ENCODE results near the gene GAGE10. TPM values are rescaled to one million over a fixed set of nuclear protein-coding genes. Genes with fewer than 3 reads are reported as not detected.
A peak's percentile ranks its signal among the peaks of the same experiment; 100 is the strongest.

The GAGE10 gene
- total and polyA plus RNA-seq, 9 of the 15 experiments (the other 6 are each of a cell fraction or from before 2014, with no cell fraction given), result 0.80 to 3.1 (median 0.96) TPM; not detected in 4

DNA sequence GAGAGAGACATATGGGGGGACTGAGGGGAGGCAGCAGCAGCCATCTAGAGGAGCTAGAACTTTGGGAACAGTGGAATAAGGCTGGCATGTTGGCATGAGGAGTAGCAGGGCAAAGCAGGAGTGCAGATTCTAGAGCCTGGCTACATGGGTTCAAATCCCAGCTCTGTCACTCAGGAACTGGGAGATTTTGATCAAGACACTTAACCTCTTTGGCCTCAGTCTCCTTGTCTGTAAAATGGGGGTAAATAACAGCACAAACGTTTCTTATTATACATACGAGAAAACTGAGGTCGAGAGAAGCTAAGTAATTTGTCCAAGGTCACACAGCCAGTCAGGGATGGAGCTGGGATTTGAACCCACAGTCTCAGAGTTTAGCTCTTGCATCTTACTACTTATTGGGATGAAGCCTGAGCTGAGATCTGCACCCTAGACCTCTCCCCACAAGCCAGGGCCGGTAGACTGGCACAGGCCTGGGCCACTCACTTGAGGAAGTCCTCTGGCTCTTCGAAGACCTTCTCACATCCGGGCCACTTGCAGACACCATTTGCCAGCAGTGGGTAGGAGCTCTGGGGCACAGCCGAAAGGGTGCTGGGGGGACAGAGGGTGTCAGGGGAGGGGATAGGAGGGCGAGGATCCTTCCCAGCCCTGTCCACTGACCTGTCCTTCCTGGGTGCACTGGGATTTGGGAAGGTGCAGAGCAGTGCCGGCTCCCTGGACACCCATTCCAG is 47.0 kb upstream of the GAGE10 start:
- WGBS (ENCODE audit: insufficient coverage, low coverage, missing lambda C conversion rate), result 27% methylated on average over 5 of the region's 9 CpGs
- intact Hi-C loops (cut with micrococcal nuclease), result no loop called here
- no TSS peak for BruUV-seq (replicated peaks)

DNA sequence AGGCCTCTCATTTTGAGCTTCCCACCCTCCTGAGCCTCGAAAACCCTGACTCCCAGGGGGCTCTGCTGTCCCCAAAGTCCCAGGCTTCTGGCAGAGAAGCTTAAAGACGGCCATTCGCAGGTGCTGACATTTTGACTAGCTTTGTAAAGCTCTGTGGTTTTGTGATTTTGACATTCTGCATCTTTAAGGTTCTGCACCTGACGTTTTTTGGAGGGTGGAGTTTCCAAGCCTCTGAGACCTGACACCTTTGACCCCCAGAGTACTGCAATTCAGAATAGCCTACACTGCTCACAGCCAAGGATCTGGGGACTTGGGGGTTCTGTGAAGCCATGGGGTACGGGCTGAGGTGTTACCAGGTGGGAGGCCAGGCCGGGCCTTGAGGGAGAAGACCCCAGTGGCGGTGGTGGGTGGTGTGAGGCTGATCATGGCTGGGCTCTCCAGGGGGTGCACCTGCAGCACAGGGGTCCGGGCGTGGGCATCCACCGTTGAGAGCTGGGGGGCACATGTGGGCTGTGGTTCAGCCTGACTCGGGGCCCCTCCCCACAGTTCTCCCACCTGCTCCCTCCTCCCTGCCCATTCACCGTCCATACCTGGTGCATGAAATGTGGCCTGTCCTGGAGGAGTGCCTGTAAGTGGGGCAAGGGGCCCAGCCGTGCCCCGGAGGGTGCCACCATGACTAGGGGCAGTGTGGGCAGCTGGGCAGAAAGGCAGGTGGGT is 46.2 kb upstream of the GAGE10 start:
- Histone ChIP-seq H3K27ac (ENCODE audit: extremely low read depth, low read depth, low read length) (no peak overlapping the region), H2AFZ (ENCODE audit: low read depth, low read length) (no peak overlapping the region), H3K4me3 (no peak overlapping the region), H3K9me3 (replicated peaks; ENCODE audit: control insufficient read depth, insufficient read depth, low read depth, low read length) (no peaks in the 10 kb centered on the region), H3K9ac (ENCODE audit: insufficient read depth in 1 of 2, low read depth in 2 of 2, low read length in 2 of 2) (no peak overlapping the region), H3K9me1 (ENCODE audit: control insufficient read depth, insufficient read depth, low read length) (no peaks in the 10 kb centered on the region), H3K4me2 (ENCODE audit: insufficient read depth, low read length) (no peak overlapping the region), H3K4me1 (replicated peaks in 1 of 2; ENCODE audit: control insufficient read depth in 2 of 2, insufficient read depth in 2 of 2, low read length in 2 of 2) (peaks cover 0 to 14% of the 10 kb centered on the region in 2 experiments; a peak in 3 of 5 replicates), H3K79me2 (ENCODE audit: control insufficient read depth, insufficient read depth, low read length) (no peaks in the 10 kb centered on the region), H3K27me3 (ENCODE audit: control insufficient read depth in 2 of 2, insufficient read depth in 2 of 2, low read length in 2 of 2) (no peaks in the 10 kb centered on the region), H3K36me3 (ENCODE audit: control insufficient read depth, insufficient read depth, low read length) (no peaks in the 10 kb centered on the region), H4K20me1 (replicated peaks; ENCODE audit: control insufficient read depth, insufficient read depth, low read length) (no peaks in the 10 kb centered on the region)
- DNase-seq (ENCODE audit: extremely low read depth in 1 of 4, low spot score in 3 of 4) (no peak), FAIRE-seq (no peak), ATAC-seq (0 out of 3 replicates have a peak, but pooled peaks have one; percentile 14)
- intact Hi-C loops (cut with micrococcal nuclease) (no loop called here), in situ Hi-C loops (cut with MboI) (no loop called here)
- 51% methylated on average over 11 of the region's 14 CpGs for WGBS (ENCODE audit: insufficient coverage, low coverage, missing lambda C conversion rate)
- CTCF ChIA-PET (ENCODE audit: low intra/inter-chr PET ratio), result no interaction called here
- BruUV-seq (replicated peaks), result no TSS peak
- TF ChIP-seq POLR2G (IDR thresholded peaks at IDR 0.05; ENCODE audit: low read depth, low read length), result peak; percentile 48; the same call in 1 of the 2 replicates
- TF ChIP-seq, protein P1, sequence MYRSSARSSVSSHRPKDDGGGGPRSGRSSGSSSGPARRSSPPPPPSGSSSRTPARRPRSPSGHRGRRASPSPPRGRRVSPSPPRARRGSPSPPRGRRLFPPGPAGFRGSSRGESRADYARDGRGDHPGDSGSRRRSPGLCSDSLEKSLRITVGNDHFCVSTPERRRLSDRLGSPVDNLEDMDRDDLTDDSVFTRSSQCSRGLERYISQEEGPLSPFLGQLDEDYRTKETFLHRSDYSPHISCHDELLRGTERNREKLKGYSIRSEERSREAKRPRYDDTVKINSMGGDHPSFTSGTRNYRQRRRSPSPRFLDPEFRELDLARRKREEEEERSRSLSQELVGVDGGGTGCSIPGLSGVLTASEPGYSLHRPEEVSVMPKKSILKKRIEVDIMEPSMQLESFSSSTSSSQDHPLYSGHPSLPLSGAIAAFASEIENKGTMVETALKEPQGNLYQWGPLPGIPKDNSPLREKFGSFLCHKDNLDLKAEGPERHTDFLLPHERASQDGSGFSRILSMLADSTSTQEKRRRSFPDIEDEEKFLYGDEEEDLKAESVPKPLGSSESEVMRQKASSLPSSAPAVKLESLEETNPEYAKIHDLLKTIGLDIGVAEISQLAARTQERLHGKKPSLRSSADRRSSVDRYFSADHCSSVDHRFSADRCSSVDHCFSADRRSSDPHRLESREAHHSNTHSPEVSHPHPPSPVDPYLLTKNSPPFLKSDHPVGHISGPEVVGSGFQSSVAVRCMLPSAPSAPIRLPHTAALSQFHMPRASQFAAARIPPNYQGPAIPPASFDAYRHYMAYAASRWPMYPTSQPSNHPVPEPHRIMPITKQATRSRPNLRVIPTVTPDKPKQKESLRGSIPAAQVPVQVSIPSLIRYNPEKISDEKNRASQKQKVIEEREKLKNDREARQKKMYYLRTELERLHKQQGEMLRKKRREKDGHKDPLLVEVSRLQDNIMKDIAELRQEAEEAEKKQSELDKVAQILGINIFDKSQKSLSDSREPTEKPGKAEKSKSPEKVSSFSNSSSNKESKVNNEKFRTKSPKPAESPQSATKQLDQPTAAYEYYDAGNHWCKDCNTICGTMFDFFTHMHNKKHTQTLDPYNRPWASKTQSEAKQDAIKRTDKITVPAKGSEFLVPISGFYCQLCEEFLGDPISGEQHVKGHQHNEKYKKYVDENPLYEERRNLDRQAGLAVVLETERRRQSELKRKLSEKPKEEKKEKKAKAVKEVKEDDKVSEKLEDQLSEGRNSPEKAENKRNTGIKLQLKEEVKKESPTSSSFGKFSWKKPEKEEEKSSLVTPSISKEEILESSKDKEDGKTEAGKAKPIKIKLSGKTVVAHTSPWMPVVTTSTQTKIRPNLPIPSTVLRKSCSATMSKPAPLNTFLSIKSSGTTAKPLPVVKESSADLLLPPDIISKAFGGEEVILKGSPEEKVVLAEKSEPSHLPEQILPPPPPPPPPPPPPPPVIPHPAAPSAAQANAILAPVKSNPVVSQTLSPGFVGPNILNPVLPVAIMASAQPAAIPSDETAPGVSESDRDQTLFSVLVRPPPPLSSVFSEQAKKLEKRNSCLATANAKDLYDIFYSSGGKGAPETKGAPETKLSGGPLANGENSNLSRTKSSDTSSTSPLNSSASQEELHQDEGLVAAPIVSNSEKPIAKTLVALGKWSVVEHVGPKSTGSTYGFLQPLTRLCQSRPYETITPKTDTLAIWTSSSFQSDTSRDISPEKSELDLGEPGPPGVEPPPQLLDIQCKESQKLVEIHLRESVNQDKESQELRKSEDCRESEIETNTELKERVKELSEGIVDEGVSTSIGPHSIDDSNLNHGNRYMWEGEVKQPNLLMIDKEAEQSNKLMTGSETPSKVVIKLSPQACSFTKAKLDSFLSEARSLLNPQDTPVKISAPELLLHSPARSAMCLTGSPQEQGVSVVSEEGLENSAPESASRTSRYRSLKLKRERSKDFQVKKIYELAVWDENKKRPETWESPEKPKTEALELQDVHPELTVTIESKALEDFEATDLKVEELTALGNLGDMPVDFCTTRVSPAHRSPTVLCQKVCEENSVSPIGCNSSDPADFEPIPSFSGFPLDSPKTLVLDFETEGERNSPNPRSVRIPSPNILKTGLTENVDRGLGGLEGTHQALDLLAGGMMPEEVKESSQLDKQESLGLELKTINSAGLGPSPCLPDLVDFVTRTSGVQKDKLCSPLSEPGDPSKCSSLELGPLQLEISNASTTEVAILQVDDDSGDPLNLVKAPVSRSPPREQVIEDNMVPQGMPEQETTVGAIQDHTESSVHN (IDR thresholded peaks at IDR 0.05; ENCODE audit: borderline replicate concordance in 1 of 2, low read depth in 1 of 2), result no peak
- POLR2A ChIA-PET, result interaction anchor here (0.6 to 1.5 kb wide), 4 partner anchors 8 to 630 kb away, joined by 3 to 5 read pairs (median 4); no protein-coding TSS in a partner anchor

More for the DNA sequence above, 47.0 kb upstream of the GAGE10 start:
- CTCF ChIA-PET (ENCODE audit: low intra/inter-chr PET ratio), result no interaction called here
- in situ Hi-C loops (cut with MboI), result no loop called here
- no peak for FAIRE-seq
- no peaks in the 10 kb centered on the region for H3K79me2 ChIP-seq (ENCODE audit: control insufficient read depth, insufficient read depth, low read length)
- H3K9me3 ChIP-seq (replicated peaks; ENCODE audit: control insufficient read depth, insufficient read depth, low read depth, low read length), result no peaks in the 10 kb centered on the region
- POLR2A ChIA-PET, result interaction anchor here (0.6 to 1.5 kb wide), 3 partner anchors 11 to 629 kb away, joined by 3 to 5 read pairs (median 4); no protein-coding TSS in a partner anchor
- H4K20me1 ChIP-seq (replicated peaks; ENCODE audit: control insufficient read depth, insufficient read depth, low read length), result no peaks in the 10 kb centered on the region
- TF ChIP-seq NELFE (IDR thresholded peaks at IDR 0.05; ENCODE audit: insufficient read depth, insufficient read length), result no peak
- peak; percentile 52; the same call in 1 of the 2 replicates for TF ChIP-seq ADNP (tag; IDR thresholded peaks at IDR 0.05)
- peak; percentile 92 for TF ChIP-seq RBM25 (IDR thresholded peaks at IDR 0.05; ENCODE audit: low read depth, low read length, severe bottlenecking)
- peak; percentile 43; the same call in 1 of the 2 replicates for TF ChIP-seq BCOR (IDR thresholded peaks at IDR 0.05)
- peak in 1 of 2 experiments; percentile 48; a peak in 1 of 4 replicates for TF ChIP-seq KDM1A (IDR thresholded peaks at IDR 0.05)
- H3K4me1 ChIP-seq (replicated peaks in 1 of 2; ENCODE audit: control insufficient read depth in 2 of 2, insufficient read depth in 2 of 2, low read length in 2 of 2), result peaks cover 0 to 14% of the 10 kb centered on the region in 2 experiments; a peak in 3 of 5 replicates
- H3K27me3 ChIP-seq (ENCODE audit: control insufficient read depth in 2 of 2, insufficient read depth in 2 of 2, low read length in 2 of 2), result no peaks in the 10 kb centered on the region
- no peak overlapping the region for H3K4me2 ChIP-seq (ENCODE audit: insufficient read depth, low read length)
- H3K4me3 ChIP-seq, result no peak overlapping the region
- no peak overlapping the region for H3K27ac ChIP-seq (ENCODE audit: extremely low read depth, low read depth, low read length)
- ATAC-seq, result no peak
- no peaks in the 10 kb centered on the region for H3K36me3 ChIP-seq (ENCODE audit: control insufficient read depth, insufficient read depth, low read length)
- no peak for DNase-seq (ENCODE audit: extremely low read depth in 1 of 4, low spot score in 3 of 4)
- no peak overlapping the region for H2AFZ ChIP-seq (ENCODE audit: low read depth, low read length)
- no peaks in the 10 kb centered on the region for H3K9me1 ChIP-seq (ENCODE audit: control insufficient read depth, insufficient read depth, low read length)
- H3K9ac ChIP-seq (ENCODE audit: insufficient read depth in 1 of 2, low read depth in 2 of 2, low read length in 2 of 2), result no peak overlapping the region
